ENCODE results near the gene PXK.

PXK gene

DNA sequence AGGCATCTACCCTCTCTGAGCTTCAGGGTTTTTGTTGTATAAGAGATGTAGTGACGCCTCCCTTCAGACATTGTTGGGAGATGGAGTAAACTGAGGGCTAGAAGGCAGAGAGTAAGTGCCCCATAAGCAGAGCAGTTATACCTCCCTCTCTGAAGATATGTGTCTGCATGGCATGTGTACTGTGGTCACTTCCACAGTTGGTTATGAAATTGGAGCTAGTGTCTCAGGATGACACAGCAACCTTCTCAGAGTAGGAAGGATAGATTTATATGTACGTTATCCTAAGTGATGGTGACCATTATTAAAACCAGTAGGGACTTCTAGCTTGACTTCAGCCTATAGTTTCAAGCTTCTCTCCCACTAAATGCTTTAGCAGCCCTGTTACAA is 17.9 kb downstream of the PXK start:
- peak; percentile 82 for DNase-seq

DNA sequence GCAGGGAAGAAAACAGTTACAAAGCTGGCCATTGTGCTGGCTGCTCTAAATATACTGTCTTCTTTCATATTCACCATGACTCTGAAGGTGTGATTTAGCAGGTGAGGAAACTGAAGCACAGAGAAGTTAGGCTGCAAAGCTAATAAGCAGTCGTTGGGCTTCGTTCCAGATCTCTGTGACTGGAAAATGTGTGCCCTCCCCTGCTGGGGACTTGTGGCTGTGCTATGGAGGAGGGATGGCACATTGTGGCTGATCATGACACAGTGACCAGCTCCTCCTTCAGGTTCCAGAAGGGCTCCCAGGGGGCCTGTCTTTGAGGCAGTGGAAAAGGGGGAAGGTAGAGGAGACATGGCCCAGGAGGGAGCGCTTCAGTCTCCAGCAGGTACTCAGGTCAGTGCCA is 19.2 kb downstream of the PXK start:
- peak; percentile 89 for DNase-seq

- DNase-seq: peak; percentile 40
Measured at GRCh38 chr3:58352626-58353025, 19.9 kb downstream of the PXK start.

DNA sequence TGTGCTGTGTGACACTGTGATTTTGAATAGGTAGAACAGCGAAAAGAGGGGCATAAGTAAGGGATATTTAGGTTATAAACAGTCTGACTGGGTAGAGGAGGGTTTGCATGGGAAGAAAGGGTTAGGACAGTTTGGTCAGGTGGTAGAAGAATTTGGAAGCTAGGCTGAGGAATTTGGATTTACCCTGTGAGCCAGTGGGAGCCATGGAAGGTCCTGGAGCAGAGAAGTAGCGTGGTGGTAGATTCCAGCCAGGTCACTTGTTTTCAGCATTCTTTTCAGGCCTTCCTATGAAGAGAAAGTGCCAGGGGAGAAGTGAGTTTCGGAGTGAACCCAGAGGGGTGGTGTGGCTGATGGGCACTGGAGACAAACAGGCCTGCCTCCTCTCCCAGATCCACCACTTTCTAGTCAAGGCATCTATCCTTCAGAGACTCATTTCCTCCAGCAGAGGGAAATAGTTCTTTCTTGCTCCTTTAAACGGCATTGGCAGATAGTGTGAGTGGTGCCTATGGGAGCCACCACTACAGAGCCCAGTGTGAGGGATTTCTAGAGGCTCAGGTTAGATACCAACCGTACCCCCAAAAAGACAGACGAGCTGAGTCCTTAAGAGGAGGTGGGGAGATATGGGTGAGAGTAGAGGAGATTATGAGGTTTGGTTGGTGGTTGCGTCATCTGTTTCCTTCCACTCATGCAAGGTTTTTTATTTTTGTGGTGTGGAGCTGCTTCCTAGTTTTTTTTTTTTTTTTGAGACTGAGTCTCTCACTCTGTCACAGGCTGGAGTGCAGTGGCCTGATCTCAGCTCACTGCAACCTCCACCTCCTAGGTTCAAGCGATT is 21.2 kb downstream of the PXK start:
- DNase-seq: peak; percentile 89

DNA sequence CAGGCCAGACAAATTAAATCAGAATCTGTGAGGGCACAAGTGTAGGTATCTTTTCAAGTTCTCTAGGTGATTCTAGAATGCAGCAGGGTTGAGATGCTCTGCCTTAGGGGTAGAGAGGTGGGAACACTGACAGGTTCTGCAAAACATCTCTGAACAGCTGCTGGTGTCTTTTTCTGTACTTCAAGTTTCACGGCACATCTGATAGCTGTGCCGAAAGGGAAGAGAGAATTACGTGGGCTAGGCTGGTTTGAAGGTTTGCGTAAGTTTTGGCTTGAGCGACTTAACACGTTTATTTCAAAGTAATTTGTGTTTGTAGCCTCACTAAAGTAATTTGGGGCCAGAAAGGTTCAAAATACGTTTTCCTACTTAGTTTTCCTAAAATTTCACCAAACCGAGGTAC is 22.5 kb downstream of the PXK start:
- peak; percentile 72 for DNase-seq

DNA sequence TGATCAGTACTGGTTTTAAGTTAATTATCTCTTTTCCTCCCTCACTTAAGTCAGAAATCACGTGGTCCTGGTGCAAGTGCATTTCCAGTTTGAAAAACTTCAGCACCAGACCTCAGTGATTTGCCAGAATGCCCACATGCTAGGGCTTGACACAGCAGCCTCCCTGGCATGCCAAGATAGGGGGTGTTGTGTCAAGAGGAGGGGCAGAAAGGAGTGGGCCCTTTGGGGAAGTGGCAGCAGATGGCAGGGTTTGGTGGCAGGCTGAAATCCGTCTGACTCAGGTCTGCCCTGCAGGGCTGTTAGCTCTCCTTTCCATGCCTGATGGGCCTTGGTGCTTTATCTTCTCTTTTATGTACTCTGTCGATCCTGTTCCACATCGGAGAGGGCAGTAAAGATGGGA is 23.4 kb downstream of the PXK start:
- DNase-seq: peak; percentile 80

DNA sequence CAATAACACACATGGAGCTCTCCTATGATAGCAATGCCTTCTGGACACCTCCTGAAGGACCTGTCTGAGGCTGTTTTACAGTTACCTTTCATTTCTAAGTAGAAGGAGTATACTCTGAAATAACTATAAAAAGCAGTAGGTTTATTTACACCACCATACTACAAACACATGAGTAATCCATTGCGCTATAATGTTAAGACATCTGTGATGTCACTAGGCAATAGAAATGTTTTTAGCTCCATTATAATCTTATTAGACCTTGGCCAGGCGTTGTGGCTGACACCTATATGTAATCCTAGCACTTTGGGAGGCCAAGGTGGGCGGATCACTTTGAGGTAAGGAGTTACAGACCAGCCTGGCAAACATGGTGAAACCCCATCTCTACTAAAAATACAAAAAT is 24.7 kb downstream of the PXK start:
- DNase-seq: no peak

DNA sequence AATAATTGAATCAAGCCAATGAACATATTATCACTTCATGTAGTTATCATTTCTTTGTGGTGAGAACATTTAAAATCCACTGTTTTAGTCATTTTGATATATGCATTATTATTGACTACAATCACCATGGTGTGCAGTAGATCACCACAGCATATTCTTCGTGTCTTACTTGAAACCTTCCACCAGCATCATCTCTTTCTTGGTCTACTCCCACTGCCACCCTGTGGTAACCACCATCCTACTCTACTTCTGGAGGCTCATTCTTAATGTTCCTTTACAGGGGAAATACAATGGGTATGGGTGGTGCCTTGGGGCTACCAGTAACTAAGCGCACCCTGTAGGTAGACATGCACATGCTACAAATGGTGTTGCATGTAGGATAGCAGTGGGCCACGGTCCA is 25.4 kb downstream of the PXK start:
- DNase-seq: no peak

- no peak for DNase-seq
Measured at GRCh38 chr3:58358808-58359207, 26.1 kb downstream of the PXK start.

- DNase-seq: no peak
Measured at GRCh38 chr3:58359621-58360020, 26.9 kb downstream of the PXK start.

DNA sequence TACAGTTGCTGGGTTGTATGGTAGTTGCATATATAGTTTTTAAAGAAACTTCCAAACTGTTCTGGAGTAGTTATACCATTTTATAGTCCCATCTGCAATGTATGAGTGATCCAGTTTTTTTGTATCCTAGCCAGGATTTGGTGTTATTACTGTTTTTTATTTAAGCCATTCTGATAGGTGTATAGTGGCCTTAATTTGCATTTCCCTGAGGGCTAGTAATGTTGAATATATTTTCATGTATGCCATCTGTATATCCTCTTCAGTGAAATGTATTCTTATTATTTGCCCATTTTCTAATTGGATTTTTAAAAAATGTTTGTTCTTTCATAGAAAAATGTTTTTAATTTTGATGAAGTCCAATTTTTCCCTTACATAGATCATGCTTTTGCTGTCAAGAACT is 29.2 kb downstream of the PXK start:
- DNase-seq: no peak

DNA sequence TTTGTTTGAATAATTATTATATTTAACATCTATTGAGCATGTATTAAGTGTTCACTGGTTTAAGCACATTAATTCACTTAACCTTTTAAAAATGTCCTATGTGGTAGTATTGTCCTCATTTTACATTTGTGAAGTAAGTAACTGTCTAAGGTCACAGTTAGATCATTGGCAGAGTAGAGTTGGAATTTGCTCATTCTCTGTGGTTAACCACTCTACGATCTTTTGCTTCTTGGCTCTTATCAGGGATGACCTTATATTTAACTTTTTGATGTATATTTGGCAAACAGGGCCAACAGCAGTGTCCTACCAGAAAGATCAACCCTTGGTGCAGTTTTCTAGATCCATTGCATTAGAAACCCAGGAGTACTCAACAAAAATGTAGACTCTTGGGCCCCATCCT is 34.0 kb downstream of the PXK start:
- DNase-seq: peak; percentile 33

DNA sequence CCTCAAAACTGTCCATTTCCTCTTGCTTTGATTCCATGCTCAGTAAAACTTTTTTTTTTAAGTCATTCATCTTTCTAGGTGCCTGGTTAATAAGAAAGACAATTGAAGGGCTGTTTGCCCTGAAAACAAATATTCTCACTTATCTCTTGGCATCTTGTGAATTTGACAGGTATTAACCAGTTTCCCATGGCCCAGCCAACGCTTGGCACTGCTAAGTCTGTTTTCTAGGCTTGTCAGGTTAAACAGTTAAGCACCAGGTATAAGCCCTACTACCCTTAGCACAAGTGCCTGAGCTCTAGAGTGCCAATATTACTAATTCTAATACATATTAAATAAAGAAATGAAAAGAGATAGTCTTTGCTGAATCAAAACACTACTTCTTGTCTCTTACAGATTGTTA is 36.3 kb downstream of the PXK start:
- DNase-seq: no peak

- DNase-seq: no peak
Measured at GRCh38 chr3:58369876-58370275, 37.2 kb downstream of the PXK start.

- DNase-seq: no peak
Measured at GRCh38 chr3:58370407-58370806, 37.7 kb downstream of the PXK start.

DNA sequence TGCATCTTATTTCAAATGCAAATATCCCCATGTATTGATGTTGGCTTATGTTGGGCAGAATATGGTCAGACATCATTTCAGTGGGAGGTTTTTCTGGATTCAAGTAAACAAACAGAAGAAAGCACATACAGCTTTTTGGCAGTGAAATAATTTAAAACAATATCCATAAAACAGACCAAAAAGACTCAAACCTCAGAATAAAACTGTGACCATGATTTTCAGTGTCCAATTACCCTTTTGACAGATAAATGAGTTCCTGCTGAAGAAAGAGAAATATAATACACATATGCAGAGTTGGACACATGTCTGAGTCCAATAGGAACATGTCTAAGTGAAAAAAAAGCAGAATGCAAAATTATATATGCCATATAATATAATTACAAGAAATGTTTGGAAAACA is 39.1 kb downstream of the PXK start:
- no peak for DNase-seq

DNA sequence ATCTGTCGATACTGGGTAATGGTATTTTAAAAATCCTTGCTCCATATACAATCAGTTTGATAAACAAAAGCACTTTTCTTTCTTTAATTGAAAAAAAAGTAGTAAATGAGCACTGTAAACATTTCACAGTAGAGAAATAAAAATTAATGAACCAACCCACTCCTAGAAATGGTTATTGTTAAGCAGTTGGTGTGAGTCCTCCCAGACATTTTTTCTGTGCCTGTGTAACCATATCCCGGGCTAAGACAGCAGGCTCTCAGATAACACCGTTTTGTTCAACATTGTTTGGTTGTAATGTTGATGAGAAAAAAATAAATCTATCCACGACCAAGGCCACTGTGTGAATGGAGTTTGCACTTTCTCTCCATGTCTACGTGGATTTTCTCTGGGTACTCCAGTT is 42.6 kb downstream of the PXK start:
- no peak for DNase-seq

- DNase-seq: no peak
Measured at GRCh38 chr3:58377168-58377567, 44.5 kb downstream of the PXK start.

- no peak for DNase-seq
Measured at GRCh38 chr3:58377750-58378149, 45.1 kb downstream of the PXK start.

GRCh38 chr3:58379351-58380073 is 46.8 kb downstream of the PXK start:
- DNase-seq: no peak

DNA sequence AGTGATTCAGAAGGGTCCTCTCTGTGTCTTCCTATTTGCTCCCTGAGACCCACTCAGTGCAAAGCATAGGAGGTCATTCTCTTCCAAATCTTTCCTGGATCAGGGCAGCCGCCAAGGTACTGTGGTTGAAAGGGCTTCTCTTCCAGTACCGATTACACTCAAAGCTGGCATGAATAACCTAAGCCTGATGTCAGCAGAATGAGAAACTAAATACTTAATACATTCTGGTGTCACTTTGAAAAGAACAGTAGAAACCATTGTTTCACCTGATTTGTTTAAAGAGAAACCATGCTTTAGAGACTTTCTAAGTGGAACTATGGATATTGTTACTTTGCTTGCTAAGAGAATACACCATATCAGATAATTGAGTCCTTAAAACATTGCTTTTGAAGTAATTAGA is 50.8 kb downstream of the PXK start:
- no peak for DNase-seq

GRCh38 chr3:58383904-58384303 is 51.2 kb downstream of the PXK start:
- DNase-seq: no peak

DNA sequence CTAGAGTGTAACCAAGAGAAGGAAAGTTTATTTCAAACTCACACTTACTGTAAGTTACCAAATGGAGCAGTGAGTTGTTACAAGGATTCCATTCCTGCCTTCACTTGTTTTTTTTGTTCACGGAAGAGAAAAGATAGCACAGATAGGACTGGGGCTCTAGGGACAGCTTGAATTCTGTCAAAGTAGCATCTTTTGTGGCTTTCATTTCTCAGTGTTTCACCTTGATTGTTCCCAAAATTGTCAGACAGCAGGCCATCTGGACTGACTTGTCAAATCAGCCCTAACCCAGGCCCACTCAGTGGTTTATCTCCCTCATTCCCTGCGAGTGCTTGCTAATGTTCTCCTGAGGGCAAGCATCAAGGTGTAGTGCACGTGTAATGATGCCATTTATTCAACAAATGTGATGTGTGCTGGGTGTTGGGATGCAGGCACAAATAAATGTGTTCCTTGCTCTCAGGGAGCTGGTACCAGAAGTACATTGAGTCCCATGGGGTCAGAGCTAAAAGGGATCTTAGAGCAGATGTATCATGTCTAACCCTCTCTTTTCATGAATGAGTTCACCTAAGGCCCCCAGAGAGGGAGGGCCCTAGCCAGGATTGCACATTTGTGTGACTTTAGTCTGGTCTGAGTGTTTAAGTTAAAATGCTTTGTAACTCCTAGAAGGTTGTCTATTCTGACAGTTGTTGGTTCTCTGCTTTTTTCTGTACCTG is 51.8 kb downstream of the PXK start:
- no peak for DNase-seq
